Nephron progenitor cell (in vitro differentiated cells): ENCODE measurements around the gene TNS1.

Experiments used
- DNase-seq: peaks from one replicate; pipeline ENCODE4 v3.0.0; 2021
- H3K27ac Mint-ChIP-seq: 2 replicates; pipeline ENCODE4 v1.8.0; 2021; ENCODE audit warnings: mild to moderate bottlenecking, moderate library complexity, mixed read lengths
- H3K27me3 Mint-ChIP-seq: 2 replicates; pipeline ENCODE4 v1.8.0; 2021; ENCODE audit warnings: mild to moderate bottlenecking, low read depth, mixed read lengths; ENCODE audit not compliant: poor library complexity
- H3K36me3 Mint-ChIP-seq: 2 replicates; pipeline ENCODE4 v1.8.0; 2021; ENCODE audit warnings: low read depth, mixed read lengths
- H3K4me1 Mint-ChIP-seq: 2 replicates; pipeline ENCODE4 v1.8.0; 2021; ENCODE audit warnings: mixed read lengths
- H3K4me3 Mint-ChIP-seq: 2 replicates; pipeline ENCODE4 v1.8.0; 2021; ENCODE audit warnings: mild to moderate bottlenecking, moderate library complexity, mixed read lengths
- H3K9me3 Mint-ChIP-seq: 2 replicates; pipeline ENCODE4 v1.8.0; 2021; ENCODE audit warnings: mild to moderate bottlenecking, moderate library complexity, mixed read lengths
- CTCF ChIP-seq: fragments of 200-600 bp; sonication (generic); IDR thresholded peaks from 2 replicates; pipeline ENCODE4 v1.5.0; 2021; ENCODE audit warnings: antibody characterized with exemption

TNS1 gene

GRCh38 chr2:217792626-217793527, 209.9 kb downstream of the TNS1 start:
- Mint-ChIP-seq H3K36me3 (no peaks in the 10 kb centered on the region), H3K9me3 (peaks cover 1% of the 10 kb centered on the region), H3K27ac (peak overlapping the region; percentile 19), H3K4me3 (no peak overlapping the region), H3K27me3 (peaks cover 6% of the 10 kb centered on the region), H3K4me1 (peaks cover 44% of the 10 kb centered on the region)
- no peak for DNase-seq
- TF ChIP-seq CTCF, result no peak

- no peak overlapping the region for H3K27ac Mint-ChIP-seq
- TF ChIP-seq CTCF, result no peak
- H3K9me3 Mint-ChIP-seq, result peaks cover 4% of the 10 kb centered on the region
- no peak for DNase-seq
- H3K27me3 Mint-ChIP-seq, result peaks cover 8% of the 10 kb centered on the region
- H3K4me1 Mint-ChIP-seq, result peaks cover 44% of the 10 kb centered on the region
- H3K4me3 Mint-ChIP-seq, result no peak overlapping the region
- no peaks in the 10 kb centered on the region for H3K36me3 Mint-ChIP-seq
Measured at GRCh38 chr2:217791551-217791950, 211.2 kb downstream of the TNS1 start.

- TF ChIP-seq CTCF, result no peak
- H3K27ac Mint-ChIP-seq, result no peak overlapping the region
- peaks cover 4% of the 10 kb centered on the region for H3K9me3 Mint-ChIP-seq
- H3K36me3 Mint-ChIP-seq, result no peaks in the 10 kb centered on the region
- no peak for DNase-seq
- H3K27me3 Mint-ChIP-seq, result peaks cover 14% of the 10 kb centered on the region
- peaks cover 44% of the 10 kb centered on the region for H3K4me1 Mint-ChIP-seq
- no peak overlapping the region for H3K4me3 Mint-ChIP-seq
Measured at GRCh38 chr2:217790681-217791392, 212.0 kb downstream of the TNS1 start.

GRCh38 chr2:217790195-217790594, 212.6 kb downstream of the TNS1 start:
- H3K9me3 Mint-ChIP-seq, result peaks cover 4% of the 10 kb centered on the region
- peaks cover 44% of the 10 kb centered on the region for H3K4me1 Mint-ChIP-seq
- H3K27me3 Mint-ChIP-seq, result peaks cover 17% of the 10 kb centered on the region
- no peak overlapping the region for H3K4me3 Mint-ChIP-seq
- H3K36me3 Mint-ChIP-seq, result no peaks in the 10 kb centered on the region
- H3K27ac Mint-ChIP-seq, result no peak overlapping the region
- no peak for DNase-seq
- no peak for TF ChIP-seq CTCF

GRCh38 chr2:217789736-217790181, 213.0 kb downstream of the TNS1 start:
- H3K4me1 Mint-ChIP-seq, result peaks cover 44% of the 10 kb centered on the region
- no peak for DNase-seq

More at GRCh38 chr2:217789736-217790181, 213.0 kb downstream of the TNS1 start:
- Mint-ChIP-seq H3K27me3 (peaks cover 17% of the 10 kb centered on the region), H3K27ac (no peak overlapping the region), H3K4me3 (no peak overlapping the region), H3K9me3 (peaks cover 4% of the 10 kb centered on the region), H3K36me3 (no peaks in the 10 kb centered on the region)
- no peak for TF ChIP-seq CTCF
